Suprapubic skin (tissue), 4 donors: ENCODE data around the gene HERC4. TPM values are rescaled to one million over a fixed set of nuclear protein-coding genes. Genes with fewer than 3 reads are reported as not detected.

ENCODE experiments used
- DNase-seq, 2 donors: peaks; one replicate each; pipeline ENCODE4 v3.0.0-alpha.2; 2019; ENCODE audit warnings: low spot score in 2 of 2
- H3K27ac ChIP-seq: fragments of 200-600 bp; sonication (generic); one replicate; pipeline ENCODE4 v1.5.1; 2019
- H3K27me3 ChIP-seq: fragments of 200-600 bp; sonication (generic); one replicate; pipeline ENCODE4 v1.5.1; 2019
- H3K36me3 ChIP-seq: fragments of 200-600 bp; sonication (generic); one replicate; pipeline ENCODE4 v1.5.1; 2019
- H3K4me1 ChIP-seq: fragments of 200-600 bp; sonication (generic); one replicate; pipeline ENCODE4 v1.5.1; 2019
- H3K4me3 ChIP-seq: fragments of 200-600 bp; sonication (generic); one replicate; pipeline ENCODE4 v1.5.1; 2019; ENCODE audit warnings: mild to moderate bottlenecking
- H3K9me3 ChIP-seq: fragments of 200-600 bp; sonication (generic); one replicate; pipeline ENCODE4 v1.5.1; 2019
- CTCF ChIP-seq, 2 donors: fragments of 200-600 bp in 1 of 2; fragments of 450-650 bp in 1 of 2; sonication (generic) in 1 of 2; IDR thresholded peaks; one replicate each; pipeline ENCODE4 v1.5.1; 2016 to 2019; ENCODE audit warnings: antibody characterized with exemption in 2 of 2, mild to moderate bottlenecking in 1 of 2, moderate library complexity in 1 of 2
- EP300 ChIP-seq: sonication (generic); formaldehyde crosslinking; IDR thresholded peaks from one replicate; pipeline ENCODE4 v1.6.1; 2017; ENCODE audit warnings: antibody characterized with exemption
- POLR2A ChIP-seq, 2 donors: fragments of 450-650 bp; IDR thresholded peaks; one replicate each; pipeline ENCODE4 v1.6.1; 2017; ENCODE audit warnings: antibody characterized with exemption in 2 of 2, mild to moderate bottlenecking in 2 of 2, moderate library complexity in 2 of 2
- POLR2AphosphoS5 ChIP-seq, 3 donors: sonication (generic); formaldehyde crosslinking; IDR thresholded peaks; one replicate each; pipeline ENCODE4 v1.6.1; 2017; ENCODE audit warnings: antibody characterized with exemption in 3 of 3
- WGBS: methylation state at CpG from one replicate; pipeline ENCODE4 v1.1.5; 2018; 5-methylcytosine and 5-hydroxymethylcytosine counted together
- total RNA-seq, 4 donors: library from RNA; depleted of rRNA; stranded (reverse); fragments of >200 nt; gene quantifications; one replicate each; pipeline ENCODE4 v1.1.0, GENCODE V29; 2016

The HERC4 gene
- total RNA-seq, 4 donors from 2014 or later, result 25.8 to 92.1 (median 31.4) TPM

DNA sequence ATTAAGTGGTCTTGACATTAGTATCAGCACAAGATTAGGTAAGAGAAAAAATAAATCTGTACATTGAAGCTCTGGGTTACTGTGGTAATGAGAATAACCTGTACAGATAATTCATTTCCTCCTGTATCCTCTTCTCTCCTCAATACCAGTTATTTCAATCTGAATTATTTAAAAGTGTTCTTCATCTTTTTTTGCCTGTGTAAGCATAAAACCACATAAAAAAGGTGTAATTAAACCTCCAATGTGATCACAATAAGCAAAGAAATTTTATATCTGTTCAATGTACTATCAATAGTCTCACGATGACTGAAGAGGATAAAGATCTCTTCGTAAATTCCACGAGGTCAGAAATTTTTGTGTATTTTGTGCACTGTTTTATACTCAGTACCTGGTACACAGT is 33.0 kb upstream of the HERC4 start:
- H3K36me3 ChIP-seq, result no peaks in the 10 kb centered on the region
- H3K9me3 ChIP-seq, result no peaks in the 10 kb centered on the region
- no peaks in the 10 kb centered on the region for H3K27me3 ChIP-seq
- H3K4me3 ChIP-seq, result no peak overlapping the region
- DNase-seq, result no peak
- no peak overlapping the region for H3K27ac ChIP-seq
- H3K4me1 ChIP-seq, result no peaks in the 10 kb centered on the region
- TF ChIP-seq CTCF (IDR thresholded peaks at IDR 0.05) (no peak), EP300 (no peak), POLR2AphosphoS5 (IDR thresholded peaks at IDR 0.05) (no peak), POLR2A (IDR thresholded peaks at IDR 0.05) (no peak)
- WGBS, result 86% methylated on average over 3 of the region's 3 CpGs

DNA sequence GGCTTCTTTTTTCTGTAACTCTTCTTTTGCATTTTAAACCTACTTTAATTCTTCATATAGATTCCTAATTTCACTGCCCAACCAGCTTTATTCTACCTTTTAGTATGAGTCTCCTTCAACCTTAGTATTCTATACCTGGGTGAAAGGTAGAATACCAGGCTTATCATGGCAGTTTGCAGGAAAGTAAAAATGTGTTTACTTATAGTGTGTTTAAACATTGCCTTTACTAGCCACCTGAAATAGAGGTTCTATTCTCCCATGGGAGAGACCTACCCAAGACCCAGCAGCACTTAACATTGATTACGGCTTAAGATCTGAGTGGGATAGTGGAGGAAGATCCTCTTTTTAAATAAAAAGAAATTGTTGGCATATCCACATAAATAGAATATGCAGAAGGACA is 32.6 kb upstream of the HERC4 start:
- Histone ChIP-seq H3K9me3 (no peaks in the 10 kb centered on the region), H3K27ac (no peak overlapping the region), H3K36me3 (no peaks in the 10 kb centered on the region), H3K27me3 (no peaks in the 10 kb centered on the region), H3K4me3 (no peak overlapping the region), H3K4me1 (no peaks in the 10 kb centered on the region)
- DNase-seq, result no peak
- 100% methylated on average over 1 of the region's 1 CpG for WGBS
- TF ChIP-seq POLR2AphosphoS5 (IDR thresholded peaks at IDR 0.05) (no peak), CTCF (IDR thresholded peaks at IDR 0.05) (no peak), EP300 (no peak), POLR2A (IDR thresholded peaks at IDR 0.05) (no peak)

DNA sequence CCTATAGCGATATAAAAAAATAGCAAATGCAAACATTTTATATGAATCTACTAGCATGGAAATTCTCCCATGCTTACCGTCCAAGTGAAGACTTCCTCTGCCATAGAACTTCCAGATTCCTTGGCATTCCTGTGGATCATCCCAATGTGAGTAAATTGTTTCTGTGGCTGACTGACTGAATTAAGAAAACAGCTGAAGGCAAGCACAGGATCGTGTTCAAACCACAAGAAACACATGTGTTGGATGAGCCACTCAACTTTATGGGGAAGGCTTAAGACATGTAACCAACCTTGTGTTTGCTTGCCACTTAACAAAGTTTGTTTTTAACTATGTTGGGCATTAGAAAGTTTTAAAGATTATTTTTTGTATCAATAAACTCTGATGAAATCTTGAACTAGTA is 31.6 kb upstream of the HERC4 start:
- DNase-seq, result no peak
- Histone ChIP-seq H3K4me3 (no peak overlapping the region), H3K9me3 (no peaks in the 10 kb centered on the region), H3K4me1 (no peaks in the 10 kb centered on the region), H3K27me3 (no peaks in the 10 kb centered on the region), H3K27ac (no peak overlapping the region), H3K36me3 (no peaks in the 10 kb centered on the region)
- no peak for TF ChIP-seq POLR2A (IDR thresholded peaks at IDR 0.05)
- no peak for TF ChIP-seq POLR2AphosphoS5 (IDR thresholded peaks at IDR 0.05)
- TF ChIP-seq CTCF (IDR thresholded peaks at IDR 0.05), result no peak
- no peak for TF ChIP-seq EP300
- WGBS, result 70% methylated on average over 3 of the region's 3 CpGs

DNA sequence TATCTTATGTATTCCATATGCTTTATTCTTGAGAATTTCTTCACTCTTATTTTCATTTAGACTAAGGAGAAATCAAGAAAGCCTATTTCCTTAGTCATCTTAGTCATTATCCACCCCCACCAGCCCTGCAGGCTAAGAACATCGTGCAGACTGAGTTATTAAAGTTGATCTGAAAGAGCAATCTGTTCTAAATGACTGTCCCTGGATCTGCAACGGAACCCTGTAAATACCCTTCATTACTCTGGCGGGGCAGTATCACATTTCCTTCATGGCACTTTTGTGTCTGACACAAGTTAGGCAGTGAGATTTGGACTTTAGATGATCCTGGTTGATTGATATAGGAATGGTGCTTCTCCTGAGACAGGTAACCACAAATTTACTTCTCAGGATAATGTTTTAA is 30.7 kb upstream of the HERC4 start:
- no peaks in the 10 kb centered on the region for H3K4me1 ChIP-seq
- WGBS, result 57% methylated on average over 3 of the region's 3 CpGs
- H3K36me3 ChIP-seq, result no peaks in the 10 kb centered on the region
- no peaks in the 10 kb centered on the region for H3K27me3 ChIP-seq
- DNase-seq, result no peak
- H3K9me3 ChIP-seq, result no peaks in the 10 kb centered on the region
- TF ChIP-seq EP300 (no peak), POLR2AphosphoS5 (IDR thresholded peaks at IDR 0.05) (no peak), POLR2A (IDR thresholded peaks at IDR 0.05) (no peak), CTCF (IDR thresholded peaks at IDR 0.05) (no peak)
- H3K4me3 ChIP-seq, result no peak overlapping the region
- H3K27ac ChIP-seq, result no peak overlapping the region

GRCh38 chr10:68103901-68104300 is 28.8 kb upstream of the HERC4 start:
- 95% methylated on average over 3 of the region's 3 CpGs for WGBS
- Histone ChIP-seq H3K36me3 (no peaks in the 10 kb centered on the region), H3K27me3 (no peaks in the 10 kb centered on the region), H3K9me3 (no peaks in the 10 kb centered on the region), H3K4me1 (no peaks in the 10 kb centered on the region), H3K27ac (no peak overlapping the region), H3K4me3 (no peak overlapping the region)
- TF ChIP-seq EP300, result no peak
- TF ChIP-seq POLR2AphosphoS5 (IDR thresholded peaks at IDR 0.05), result no peak
- TF ChIP-seq POLR2A (IDR thresholded peaks at IDR 0.05), result no peak
- TF ChIP-seq CTCF (IDR thresholded peaks at IDR 0.05), result no peak
- DNase-seq, result no peak
